Measurements from ENCODE around the gene FNDC8.

Gene FNDC8

GRCh38 chr17:35164716-35165115, 43.3 kb downstream of the FNDC8 start:
- no peak for DNase-seq
- TF ChIP-seq CTCF (IDR thresholded peaks at IDR 0.05; ENCODE audit: low read depth, low read length, missing control alignments) = no peak
- in situ Hi-C loops (cut with HindIII; ENCODE audit: low pct_ligation_motif_present, low sequenced_read_pairs) = no loop called here
- Histone ChIP-seq H3K27me3 (replicated peaks) (no peaks in the 10 kb centered on the region), H3K36me3 (replicated peaks) (no peaks in the 10 kb centered on the region), H3K27ac (no peak overlapping the region), H3K4me3 (ENCODE audit: low read depth, low read length) (no peak overlapping the region)

GRCh38 chr17:35166526-35166925, 45.1 kb downstream of the FNDC8 start:
- H3K4me3 ChIP-seq (ENCODE audit: low read depth, low read length) = no peak overlapping the region
- in situ Hi-C loops (cut with HindIII; ENCODE audit: low pct_ligation_motif_present, low sequenced_read_pairs) = no loop called here
- no peaks in the 10 kb centered on the region for H3K27me3 ChIP-seq (replicated peaks)
- no peaks in the 10 kb centered on the region for H3K36me3 ChIP-seq (replicated peaks)
- DNase-seq = no peak
- TF ChIP-seq CTCF (IDR thresholded peaks at IDR 0.05; ENCODE audit: low read depth, low read length, missing control alignments) = no peak
- H3K27ac ChIP-seq = no peak overlapping the region

- in situ Hi-C loops (cut with HindIII; ENCODE audit: low pct_ligation_motif_present, low sequenced_read_pairs) = no loop called here
- Histone ChIP-seq H3K27me3 (replicated peaks) (no peaks in the 10 kb centered on the region), H3K4me3 (ENCODE audit: low read depth, low read length) (no peak overlapping the region), H3K36me3 (replicated peaks) (no peaks in the 10 kb centered on the region), H3K27ac (no peak overlapping the region)
- TF ChIP-seq CTCF (IDR thresholded peaks at IDR 0.05; ENCODE audit: low read depth, low read length, missing control alignments) = no peak
- DNase-seq = no peak
Measured at GRCh38 chr17:35167046-35167445, 45.6 kb downstream of the FNDC8 start.

- in situ Hi-C loops (cut with HindIII; ENCODE audit: low pct_ligation_motif_present, low sequenced_read_pairs) = no loop called here
- peak; percentile 29 for DNase-seq
- no peak for TF ChIP-seq CTCF (IDR thresholded peaks at IDR 0.05; ENCODE audit: low read depth, low read length, missing control alignments)
- Histone ChIP-seq H3K4me3 (ENCODE audit: low read depth, low read length) (no peak overlapping the region), H3K27ac (no peak overlapping the region), H3K36me3 (replicated peaks) (no peaks in the 10 kb centered on the region), H3K27me3 (replicated peaks) (no peaks in the 10 kb centered on the region)
Measured at GRCh38 chr17:35167666-35168065, 46.3 kb downstream of the FNDC8 start.

- in situ Hi-C loops (cut with HindIII; ENCODE audit: low pct_ligation_motif_present, low sequenced_read_pairs) = no loop called here
- DNase-seq = no peak
- TF ChIP-seq CTCF (IDR thresholded peaks at IDR 0.05; ENCODE audit: low read depth, low read length, missing control alignments) = no peak
- Histone ChIP-seq H3K4me3 (ENCODE audit: low read depth, low read length) (no peak overlapping the region), H3K27ac (no peak overlapping the region), H3K36me3 (replicated peaks) (no peaks in the 10 kb centered on the region), H3K27me3 (replicated peaks) (no peaks in the 10 kb centered on the region)
Measured at GRCh38 chr17:35169835-35170363, 48.5 kb downstream of the FNDC8 start.

Data from brain microvascular endothelial cell (primary cell).